GM13976 (cell line): ENCODE measurements around the gene RNF213.

Experiments
- DNase-seq: peaks from one replicate; pipeline ENCODE4 v3.0.0; 2012; ENCODE audit warnings: low spot score
- CTCF ChIP-seq: IDR thresholded peaks from 2 replicates; pipeline ENCODE4 v1.5.1; 2012; ENCODE audit warnings: borderline replicate concordance, mild to moderate bottlenecking; ENCODE audit not compliant: insufficient read depth; ENCODE audit errors: extremely low read depth, missing control alignments, control extremely low read depth
- in situ Hi-C: fragments of 300-500 bp; cut with MboI; formaldehyde crosslinking; loops from one replicate; pipeline ENCODE4 v1.12.0; 2022; ENCODE audit warnings: low sequenced_read_pairs, mixed read lengths, inconsistent platforms; ENCODE audit not compliant: unreplicated experiment

The RNF213 gene

GRCh38 chr17:80315517-80316182 lies 55.0 kb downstream of the RNF213 start:
- no peak for TF ChIP-seq CTCF
- in situ Hi-C loops = no loop called here
- DNase-seq = no peak

GRCh38 chr17:80316431-80316830 lies 55.8 kb downstream of the RNF213 start:
- no peak for DNase-seq
- no peak for TF ChIP-seq CTCF
- in situ Hi-C loops = no loop called here

- no peak for DNase-seq
- in situ Hi-C loops = no loop called here
- no peak for TF ChIP-seq CTCF
Observed at GRCh38 chr17:80316927-80317705, 56.5 kb downstream of the RNF213 start.

- in situ Hi-C loops = no loop called here
- no peak for TF ChIP-seq CTCF
- DNase-seq = no peak
Observed at GRCh38 chr17:80317706-80317980, 57.0 kb downstream of the RNF213 start.

- in situ Hi-C loops = no loop called here
- TF ChIP-seq CTCF = no peak
Observed at GRCh38 chr17:80318166-80318565, 57.5 kb downstream of the RNF213 start.

GRCh38 chr17:80319262-80319998 lies 58.8 kb downstream of the RNF213 start:
- DNase-seq = no peak
- TF ChIP-seq CTCF = no peak
- in situ Hi-C loops = no loop called here

More at GRCh38 chr17:80318166-80318565, 57.5 kb downstream of the RNF213 start:
- DNase-seq = no peak
